IPS-18a (cell line): ENCODE data around the gene ANAPC2.

ENCODE experiments used
- H3K27ac ChIP-seq: one replicate; pipeline ENCODE4 v1.5.1; 2013; ENCODE audit warnings: low read length
- H3K27me3 ChIP-seq: one replicate; pipeline ENCODE4 v1.6.1; 2013; ENCODE audit warnings: mild to moderate bottlenecking, low read length; ENCODE audit not compliant: control insufficient read depth, insufficient read depth
- H3K36me3 ChIP-seq: one replicate; pipeline ENCODE4 v1.6.1; 2013; ENCODE audit warnings: low read depth, low read length; ENCODE audit not compliant: control insufficient read depth
- H3K4me1 ChIP-seq: one replicate; pipeline ENCODE4 v1.6.1; 2013; ENCODE audit warnings: low read depth, low read length; ENCODE audit not compliant: control insufficient read depth
- H3K4me3 ChIP-seq: one replicate; pipeline ENCODE4 v1.5.1; 2013; ENCODE audit warnings: low read length
- H3K9ac ChIP-seq: one replicate; pipeline ENCODE4 v1.6.1; 2013; ENCODE audit warnings: mild to moderate bottlenecking, low read length, moderate library complexity
- H3K9me3 ChIP-seq: one replicate; pipeline ENCODE4 v1.6.1; 2013; ENCODE audit warnings: low read depth, low read length; ENCODE audit not compliant: control insufficient read depth

The ANAPC2 gene

GRCh38 chr9:137217276-137218211 is 29.2 kb upstream of the ANAPC2 start:
- no peak overlapping the region for H3K27ac ChIP-seq
- H3K36me3 ChIP-seq, result peaks cover 9% of the 10 kb centered on the region
- H3K4me1 ChIP-seq, result no peaks in the 10 kb centered on the region
- peaks cover 3% of the 10 kb centered on the region for H3K27me3 ChIP-seq
- H3K9ac ChIP-seq, result no peak overlapping the region
- no peak overlapping the region for H3K4me3 ChIP-seq
- no peaks in the 10 kb centered on the region for H3K9me3 ChIP-seq

- H3K36me3 ChIP-seq, result peaks cover 9% of the 10 kb centered on the region
- H3K27me3 ChIP-seq, result no peaks in the 10 kb centered on the region
- no peak overlapping the region for H3K27ac ChIP-seq
- H3K4me3 ChIP-seq, result no peak overlapping the region
- H3K4me1 ChIP-seq, result no peaks in the 10 kb centered on the region
- no peak overlapping the region for H3K9ac ChIP-seq
- no peaks in the 10 kb centered on the region for H3K9me3 ChIP-seq
Observed at GRCh38 chr9:137216188-137216965, 28.0 kb upstream of the ANAPC2 start.

- Histone ChIP-seq H3K4me3 (no peak overlapping the region), H3K27ac (no peak overlapping the region), H3K9me3 (no peaks in the 10 kb centered on the region), H3K36me3 (peaks cover 9% of the 10 kb centered on the region), H3K9ac (no peak overlapping the region), H3K4me1 (no peaks in the 10 kb centered on the region), H3K27me3 (no peaks in the 10 kb centered on the region)
Observed at GRCh38 chr9:137215196-137215986, 27.0 kb upstream of the ANAPC2 start.

GRCh38 chr9:137214620-137215019 is 26.3 kb upstream of the ANAPC2 start:
- Histone ChIP-seq H3K4me1 (no peaks in the 10 kb centered on the region), H3K9me3 (no peaks in the 10 kb centered on the region), H3K27me3 (no peaks in the 10 kb centered on the region), H3K36me3 (peaks cover 15% of the 10 kb centered on the region), H3K27ac (no peak overlapping the region), H3K4me3 (no peak overlapping the region), H3K9ac (no peak overlapping the region)

- H3K27me3 ChIP-seq, result no peaks in the 10 kb centered on the region
- H3K9me3 ChIP-seq, result no peaks in the 10 kb centered on the region
- no peaks in the 10 kb centered on the region for H3K4me1 ChIP-seq
- H3K36me3 ChIP-seq, result peaks cover 15% of the 10 kb centered on the region
- no peak overlapping the region for H3K9ac ChIP-seq
- H3K4me3 ChIP-seq, result no peak overlapping the region
- no peak overlapping the region for H3K27ac ChIP-seq
Observed at GRCh38 chr9:137213160-137214060, 25.1 kb upstream of the ANAPC2 start.

- Histone ChIP-seq H3K4me1 (no peaks in the 10 kb centered on the region), H3K4me3 (no peak overlapping the region), H3K9me3 (no peaks in the 10 kb centered on the region), H3K9ac (no peak overlapping the region), H3K27ac (no peak overlapping the region), H3K27me3 (no peaks in the 10 kb centered on the region), H3K36me3 (peaks cover 15% of the 10 kb centered on the region)
Observed at GRCh38 chr9:137212520-137212919, 24.2 kb upstream of the ANAPC2 start.

GRCh38 chr9:137211532-137211931 is 23.2 kb upstream of the ANAPC2 start:
- Histone ChIP-seq H3K27ac (no peak overlapping the region), H3K9ac (no peak overlapping the region), H3K9me3 (no peaks in the 10 kb centered on the region), H3K27me3 (no peaks in the 10 kb centered on the region), H3K4me1 (peaks cover 1% of the 10 kb centered on the region), H3K4me3 (no peak overlapping the region), H3K36me3 (peaks cover 15% of the 10 kb centered on the region)

GRCh38 chr9:137206602-137207001 is 18.2 kb upstream of the ANAPC2 start:
- no peaks in the 10 kb centered on the region for H3K27me3 ChIP-seq
- no peak overlapping the region for H3K27ac ChIP-seq
- peak overlapping the region; percentile 83 for H3K9ac ChIP-seq
- H3K4me1 ChIP-seq, result peaks cover 6% of the 10 kb centered on the region
- H3K36me3 ChIP-seq, result peaks cover 5% of the 10 kb centered on the region
- no peaks in the 10 kb centered on the region for H3K9me3 ChIP-seq
- peak overlapping the region; percentile 95 for H3K4me3 ChIP-seq

- Histone ChIP-seq H3K9me3 (no peaks in the 10 kb centered on the region), H3K27ac (no peak within 1 kb of the TSS), H3K9ac (peak within 1 kb of the TSS; percentile 83), H3K36me3 (peaks cover 5% of the 10 kb centered on the region), H3K4me1 (peaks cover 9% of the 10 kb centered on the region), H3K4me3 (peak within 1 kb of the TSS; percentile 95), H3K27me3 (no peaks in the 10 kb centered on the region)
Observed at GRCh38 chr9:137205126-137206069, 17.0 kb upstream of the ANAPC2 start, which contains the start of the genes NDOR1 and TMEM203. Gene NDOR1, plus strand, starts transcription at chr9:137205700. Its CDS starts 78 bp downstream, at chr9:137205778. Gene TMEM203, minus strand, starts transcription at chr9:137205648. Its CDS starts 234 bp downstream, at chr9:137205414.

GRCh38 chr9:137204731-137205125 is 16.4 kb upstream of the ANAPC2 start:
- Histone ChIP-seq H3K9me3 (no peaks in the 10 kb centered on the region), H3K9ac (peak overlapping the region; percentile 83), H3K27me3 (no peaks in the 10 kb centered on the region), H3K36me3 (no peaks in the 10 kb centered on the region), H3K4me1 (peaks cover 9% of the 10 kb centered on the region), H3K27ac (no peak overlapping the region), H3K4me3 (peak overlapping the region; percentile 95)
